ENCODE results near the gene SGPP1. TPM values are rescaled to one million over a fixed set of nuclear protein-coding genes. Genes with fewer than 3 reads are reported as not detected.

Gene SGPP1
- total and polyA plus RNA-seq, 2 donors (not counting 1 experiment from before 2014, with no cell fraction given), result 13.8 to 46.4 TPM

DNA sequence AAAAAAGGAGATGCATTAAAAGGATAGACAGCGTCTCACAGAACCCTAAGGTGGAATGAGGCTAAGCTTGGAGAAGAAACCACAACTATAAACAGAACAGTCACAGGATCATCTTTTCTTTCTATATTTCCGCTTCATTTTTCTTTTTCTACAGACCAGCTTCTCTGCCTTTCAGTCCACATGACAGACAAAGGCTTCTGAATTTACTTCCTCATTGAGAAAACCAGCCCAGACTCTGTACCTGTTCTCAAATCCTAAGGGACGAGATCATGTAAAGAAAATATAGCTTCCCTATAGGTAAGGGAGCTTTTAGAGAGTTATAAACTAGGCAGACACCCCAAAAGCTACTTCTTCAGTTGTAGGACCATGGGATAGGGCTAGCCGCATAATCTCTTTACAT lies 17.4 kb downstream of the SGPP1 start:
- H3K4me3 ChIP-seq (ENCODE audit: control extremely low read depth in 1 of 5, extremely low read depth in 1 of 5, insufficient read depth in 1 of 5, low read depth in 2 of 5, low read length in 4 of 5), result no peak overlapping the region
- H3K4me1 ChIP-seq (ENCODE audit: control insufficient read depth in 2 of 2, insufficient read depth in 2 of 2, low read length in 2 of 2), result peaks cover 22 to 34% of the 10 kb centered on the region in 2 donors
- intact Hi-C loops (cut with micrococcal nuclease), result loop anchor here (5.0 kb wide), 1 partner anchor 68 kb away; the partner anchor contains the start of gene WDR89
- CTCF ChIA-PET, result interaction anchor here (1.1 to 1.6 kb wide), 3 partner anchors 15 to 59 kb away, joined by 3 to 7 read pairs (median 5); no protein-coding TSS in a partner anchor
- H3K27ac Mint-ChIP-seq, result peak overlapping the region; percentile 54
- POLR2A ChIA-PET, result interaction anchor here (0.7 kb wide), 3 partner anchors 12 to 588 kb away, joined by 3 to 4 read pairs (median 4); no protein-coding TSS in a partner anchor
- H3K27me3 ChIP-seq (replicated peaks in 1 of 4; ENCODE audit: control extremely low read depth in 1 of 4, control insufficient read depth in 3 of 4, insufficient read depth in 4 of 4, low read length in 3 of 4), result no peaks in the 10 kb centered on the region
- peaks cover 72% of the 10 kb centered on the region for H3K79me2 ChIP-seq (ENCODE audit: control insufficient read depth, insufficient read depth, low read length)
- peak overlapping the region; percentile 38 for H3K4me3 Mint-ChIP-seq
- H2AFZ ChIP-seq (ENCODE audit: insufficient read depth, low read depth, low read length, poor library complexity, severe bottlenecking), result no peak overlapping the region
- no peaks in the 10 kb centered on the region for H4K20me1 ChIP-seq (ENCODE audit: control insufficient read depth, insufficient read depth, low read length, poor library complexity, severe bottlenecking)
- peak; percentile 56 for ATAC-seq (ENCODE audit: low read depth)
- H3K4me1 Mint-ChIP-seq, result peaks cover 65% of the 10 kb centered on the region
- peak overlapping the region; percentile 35 to 60 for H3K27ac ChIP-seq (ENCODE audit: low read length in 2 of 2)
- no peak overlapping the region for H3K9ac ChIP-seq (ENCODE audit: low read length)
- no peak for TF ChIP-seq EZH2 (IDR thresholded peaks at IDR 0.05; ENCODE audit: borderline replicate concordance, insufficient read depth, low read depth, low read length, poor library complexity, severe bottlenecking)
- TF ChIP-seq, protein P1, sequence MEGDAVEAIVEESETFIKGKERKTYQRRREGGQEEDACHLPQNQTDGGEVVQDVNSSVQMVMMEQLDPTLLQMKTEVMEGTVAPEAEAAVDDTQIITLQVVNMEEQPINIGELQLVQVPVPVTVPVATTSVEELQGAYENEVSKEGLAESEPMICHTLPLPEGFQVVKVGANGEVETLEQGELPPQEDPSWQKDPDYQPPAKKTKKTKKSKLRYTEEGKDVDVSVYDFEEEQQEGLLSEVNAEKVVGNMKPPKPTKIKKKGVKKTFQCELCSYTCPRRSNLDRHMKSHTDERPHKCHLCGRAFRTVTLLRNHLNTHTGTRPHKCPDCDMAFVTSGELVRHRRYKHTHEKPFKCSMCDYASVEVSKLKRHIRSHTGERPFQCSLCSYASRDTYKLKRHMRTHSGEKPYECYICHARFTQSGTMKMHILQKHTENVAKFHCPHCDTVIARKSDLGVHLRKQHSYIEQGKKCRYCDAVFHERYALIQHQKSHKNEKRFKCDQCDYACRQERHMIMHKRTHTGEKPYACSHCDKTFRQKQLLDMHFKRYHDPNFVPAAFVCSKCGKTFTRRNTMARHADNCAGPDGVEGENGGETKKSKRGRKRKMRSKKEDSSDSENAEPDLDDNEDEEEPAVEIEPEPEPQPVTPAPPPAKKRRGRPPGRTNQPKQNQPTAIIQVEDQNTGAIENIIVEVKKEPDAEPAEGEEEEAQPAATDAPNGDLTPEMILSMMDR (IDR thresholded peaks at IDR 0.05), result no peak
- no peaks in the 10 kb centered on the region for H3K9me3 ChIP-seq (ENCODE audit: control extremely low read depth in 1 of 3, control insufficient read depth in 2 of 3, insufficient read depth in 1 of 3, low read length in 2 of 3)
- peak overlapping the region; percentile 46 for H3K4me2 ChIP-seq (replicated peaks; ENCODE audit: low read depth, low read length, poor library complexity, severe bottlenecking)
- WGBS (ENCODE audit: insufficient coverage), result 29% methylated on average over 1 of the region's 4 CpGs
- no peaks in the 10 kb centered on the region for H3K27me3 Mint-ChIP-seq
- peak; percentile 39 for DNase-seq
- no peaks in the 10 kb centered on the region for H3K9me3 Mint-ChIP-seq (ENCODE audit: insufficient read depth)
- H3K36me3 ChIP-seq (replicated peaks in 1 of 2; ENCODE audit: control extremely low read depth in 1 of 2, control insufficient read depth in 1 of 2, extremely low read depth in 1 of 2, insufficient read depth in 2 of 2, low read length in 1 of 2), result peaks cover under 1 to 9% of the 10 kb centered on the region in 2 experiments

DNA sequence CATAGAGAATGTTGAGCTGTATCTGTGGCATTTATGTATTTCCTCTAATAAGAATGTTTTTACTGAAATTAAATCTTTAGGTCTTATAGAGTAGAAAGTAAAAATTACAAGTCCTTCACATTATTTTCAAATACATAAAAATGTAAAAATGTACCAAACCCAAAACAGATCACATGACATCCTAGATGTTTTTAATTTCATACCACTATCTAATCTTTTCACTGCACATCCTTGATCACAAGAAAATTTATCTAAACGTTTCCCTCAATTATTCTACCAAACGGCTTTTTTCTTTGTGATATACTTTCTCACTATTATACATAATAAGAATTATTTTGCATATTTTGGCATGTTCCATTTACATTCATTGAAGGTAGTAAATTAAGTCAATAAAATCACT lies 18.3 kb downstream of the SGPP1 start:
- H3K27ac Mint-ChIP-seq, result no peak overlapping the region

More for the DNA sequence above, 18.3 kb downstream of the SGPP1 start:
- H2AFZ ChIP-seq (ENCODE audit: insufficient read depth, low read depth, low read length, poor library complexity, severe bottlenecking), result no peak overlapping the region
- H3K27me3 Mint-ChIP-seq, result no peaks in the 10 kb centered on the region
- H3K4me3 ChIP-seq (ENCODE audit: control extremely low read depth in 1 of 5, extremely low read depth in 1 of 5, insufficient read depth in 1 of 5, low read depth in 2 of 5, low read length in 4 of 5), result no peak overlapping the region
- POLR2A ChIA-PET, result interaction anchor here (0.7 kb wide), 1 partner anchor 16 kb away, joined by 5 read pairs; no protein-coding TSS in a partner anchor
- peaks cover 0 to 3% of the 10 kb centered on the region in 2 experiments for H3K36me3 ChIP-seq (replicated peaks in 1 of 2; ENCODE audit: control extremely low read depth in 1 of 2, control insufficient read depth in 1 of 2, extremely low read depth in 1 of 2, insufficient read depth in 2 of 2, low read length in 1 of 2)
- CTCF ChIA-PET, result interaction anchor here (0.6 to 2.7 kb wide), 4 partner anchors 17 to 664 kb away, joined by 4 to 8 read pairs (median 5); no protein-coding TSS in a partner anchor
- no CpG with 5 or more reads among the region's 2 CpGs for WGBS (ENCODE audit: insufficient coverage)
- intact Hi-C loops (cut with micrococcal nuclease), result no loop called here
- H3K4me1 ChIP-seq (ENCODE audit: control insufficient read depth in 2 of 2, insufficient read depth in 2 of 2, low read length in 2 of 2), result peaks cover 31 to 44% of the 10 kb centered on the region in 2 donors
- H3K27ac ChIP-seq (ENCODE audit: low read length in 2 of 2), result no peak overlapping the region
- H3K9me3 ChIP-seq (ENCODE audit: control extremely low read depth in 1 of 3, control insufficient read depth in 2 of 3, insufficient read depth in 1 of 3, low read length in 2 of 3), result no peaks in the 10 kb centered on the region
- no peak overlapping the region for H3K4me3 Mint-ChIP-seq
- H3K4me1 Mint-ChIP-seq, result peaks cover 71% of the 10 kb centered on the region
- ATAC-seq (ENCODE audit: low read depth) (no peak), DNase-seq (no peak)
- no peaks in the 10 kb centered on the region for H3K27me3 ChIP-seq (replicated peaks in 1 of 4; ENCODE audit: control extremely low read depth in 1 of 4, control insufficient read depth in 3 of 4, insufficient read depth in 4 of 4, low read length in 3 of 4)
- H3K4me2 ChIP-seq (replicated peaks; ENCODE audit: low read depth, low read length, poor library complexity, severe bottlenecking), result no peak overlapping the region
- H4K20me1 ChIP-seq (ENCODE audit: control insufficient read depth, insufficient read depth, low read length, poor library complexity, severe bottlenecking), result no peaks in the 10 kb centered on the region
- peaks cover 70% of the 10 kb centered on the region for H3K79me2 ChIP-seq (ENCODE audit: control insufficient read depth, insufficient read depth, low read length)
- no peaks in the 10 kb centered on the region for H3K9me3 Mint-ChIP-seq (ENCODE audit: insufficient read depth)
- no peak overlapping the region for H3K9ac ChIP-seq (ENCODE audit: low read length)
- no peak for TF ChIP-seq EZH2 (IDR thresholded peaks at IDR 0.05; ENCODE audit: borderline replicate concordance, insufficient read depth, low read depth, low read length, poor library complexity, severe bottlenecking)

Measured in B cell (primary cell).